SU-DHL-6 (cell line): ENCODE data around the gene PICK1.
"Not testable (repeated sequence)": the region's sequence is repeated elsewhere in the genome, so short reads cannot be mapped to it uniquely, and the experiment has no call there.

Source experiments
- H2AFZ ChIP-seq: fragments of 200-600 bp; sonication (generic); 2 replicates; pipeline ENCODE4 v1.6.1; 2014; ENCODE audit warnings: low read depth, mild to moderate bottlenecking, moderate library complexity, mixed read lengths, antibody characterized with exemption, low read length; ENCODE audit not compliant: severe bottlenecking
- H3F3A ChIP-seq: fragments of 200-600 bp; shearing (Covaris generic); 2 replicates; pipeline ENCODE4 v1.6.0; 2016; ENCODE audit warnings: antibody characterized with exemption, mild to moderate bottlenecking; ENCODE audit not compliant: insufficient read depth
- H3K27ac ChIP-seq: fragments of 200-600 bp; sonication (generic); 2 replicates; pipeline ENCODE4 v1.5.1; 2016; ENCODE audit warnings: low read depth, mild to moderate bottlenecking, low read length, moderate library complexity, mixed read lengths
- H3K27me3 ChIP-seq: fragments of 200-600 bp; sonication (generic), shearing (Covaris generic); 2 replicates; pipeline ENCODE4 v1.6.0; 2014; ENCODE audit warnings: mild to moderate bottlenecking, low read length
- H3K36me3 ChIP-seq: fragments of 200-600 bp; sonication (generic); 2 replicates; pipeline ENCODE4 v1.6.1; 2014; ENCODE audit warnings: mild to moderate bottlenecking, low read length, mixed read lengths
- H3K4me2 ChIP-seq: fragments of 300-600, 200-600 bp; shearing (Covaris generic), sonication (generic); 2 replicates; pipeline ENCODE4 v1.6.0; 2014; ENCODE audit warnings: low read length, low read depth, mild to moderate bottlenecking; ENCODE audit not compliant: poor library complexity, severe bottlenecking
- H3K4me3 ChIP-seq: fragments of 200-600 bp; sonication (generic); 2 replicates; pipeline ENCODE4 v1.5.1; 2014; ENCODE audit warnings: antibody characterized with exemption, low read length, mild to moderate bottlenecking, mixed read lengths; ENCODE audit not compliant: insufficient read depth, poor library complexity, severe bottlenecking
- H3K79me2 ChIP-seq: fragments of 200-600 bp; sonication (generic); 2 replicates; pipeline ENCODE4 v1.6.1; 2014; ENCODE audit warnings: mild to moderate bottlenecking, low read length, moderate library complexity; ENCODE audit not compliant: insufficient read depth
- H3K9ac ChIP-seq: fragments of 200-600 bp; sonication (generic); 2 replicates; pipeline ENCODE4 v1.7.0; 2014; ENCODE audit warnings: mild to moderate bottlenecking, low read length
- H3K9me2 ChIP-seq: fragments of 200-600 bp; sonication (generic); replicated peaks from 2 replicates; pipeline ENCODE4 v1.6.1; 2014; ENCODE audit warnings: low read length; ENCODE audit not compliant: insufficient read depth
- H3K9me3 ChIP-seq: fragments of 200-600 bp; sonication (generic); 2 replicates; pipeline ENCODE4 v1.6.1; 2014; ENCODE audit warnings: low read length, mixed read lengths; ENCODE audit not compliant: insufficient read depth
- H4K20me1 ChIP-seq: fragments of 200-600 bp; sonication (generic); 2 replicates; pipeline ENCODE4 v1.6.1; 2014; ENCODE audit warnings: low read depth, mild to moderate bottlenecking, antibody characterized with exemption, low read length, moderate library complexity, mixed read lengths
- CTCF ChIP-seq: fragments of 200-600 bp; sonication (generic); IDR thresholded peaks from one replicate; pipeline ENCODE4 v1.5.1; 2017; ENCODE audit warnings: antibody characterized with exemption, mild to moderate bottlenecking, low read length, moderate library complexity; ENCODE audit not compliant: insufficient read depth, poor library complexity, severe bottlenecking
- EZH2phosphoT487 ChIP-seq: fragments of 200-600 bp; sonication (generic), shearing (Covaris generic); conservative IDR thresholded peaks from 2 replicates; pipeline ENCODE4 v1.6.1; 2018; ENCODE audit warnings: mild to moderate bottlenecking, antibody characterized with exemption, low read length, moderate library complexity, mixed read lengths

The PICK1 gene

GRCh38 chr22:38077096-38077495 lies 19.9 kb downstream of the PICK1 start:
- Histone ChIP-seq H3K9ac (no peak overlapping the region), H3K27me3 (no peaks in the 10 kb centered on the region), H3F3A (no peaks in the 10 kb centered on the region), H3K79me2 (no peaks in the 10 kb centered on the region), H3K9me2 (no peaks in the 10 kb centered on the region), H2AFZ (no peak overlapping the region), H3K4me3 (no peak overlapping the region), H4K20me1 (no peaks in the 10 kb centered on the region), H3K9me3 (no peaks in the 10 kb centered on the region), H3K4me2 (no peak overlapping the region), H3K27ac (no peak overlapping the region), H3K36me3 (no peaks in the 10 kb centered on the region)
- no peak for TF ChIP-seq EZH2phosphoT487
- TF ChIP-seq CTCF, result no peak

- Histone ChIP-seq H3K27me3 (no peaks in the 10 kb centered on the region), H3K27ac (no peak overlapping the region), H3K4me3 (no peak overlapping the region), H3K9me3 (no peaks in the 10 kb centered on the region), H3K9ac (no peak overlapping the region), H3K79me2 (no peaks in the 10 kb centered on the region), H3F3A (no peaks in the 10 kb centered on the region), H2AFZ (no peak overlapping the region), H3K9me2 (no peaks in the 10 kb centered on the region), H4K20me1 (no peaks in the 10 kb centered on the region), H3K4me2 (no peak overlapping the region), H3K36me3 (no peaks in the 10 kb centered on the region)
- TF ChIP-seq EZH2phosphoT487 (no peak), CTCF (no peak)
These were observed 20.4 kb downstream of the PICK1 start for GRCh38 chr22:38077595-38077994.

- TF ChIP-seq EZH2phosphoT487 (no peak), CTCF (no peak)
- H3K9me2 ChIP-seq, result no peaks in the 10 kb centered on the region
- no peaks in the 10 kb centered on the region for H3K27me3 ChIP-seq
These were observed 21.0 kb downstream of the PICK1 start for GRCh38 chr22:38078046-38078840.

GRCh38 chr22:38079208-38079607 lies 22.0 kb downstream of the PICK1 start:
- H3K9me2 ChIP-seq, H3K27ac ChIP-seq, H3K79me2 ChIP-seq, H3K4me3 ChIP-seq, H3K4me2 ChIP-seq, H3K36me3 ChIP-seq, H3K9ac ChIP-seq, H3K9me3 ChIP-seq, H3F3A ChIP-seq, H2AFZ ChIP-seq, H4K20me1 ChIP-seq, H3K27me3 ChIP-seq: not testable (repeated sequence)

More at GRCh38 chr22:38078046-38078840, 21.0 kb downstream of the PICK1 start:
- Histone ChIP-seq H3K36me3 (no peaks in the 10 kb centered on the region), H3K4me3 (no peak overlapping the region), H2AFZ (no peak overlapping the region), H4K20me1 (no peaks in the 10 kb centered on the region), H3K79me2 (no peaks in the 10 kb centered on the region), H3K9me3 (no peaks in the 10 kb centered on the region), H3K4me2 (no peak overlapping the region), H3K27ac (no peak overlapping the region), H3K9ac (no peak overlapping the region), H3F3A (no peaks in the 10 kb centered on the region)
